MCF 10A (cell line): ENCODE results near the gene RRP1B. TPM values are rescaled to one million over a fixed set of nuclear protein-coding genes. Genes with fewer than 3 reads are reported as not detected.

Source experiments
- BruUV-seq: library from RNA; stranded (reverse); fragments of 400-500 nt; replicated peaks from 2 replicates; lab custom pipeline; 2021; lab: Mats Ljungman, UMichigan
- CTCF ChIA-PET: fragments of 300-600 bp; sonication (Branson Sonifier 250); formaldehyde crosslinking; extraction: SDS; loops from one replicate; lab custom pipeline; 2021; ENCODE audit warnings: antibody characterized with exemption, inconsistent platforms; lab: Yijun Ruan, JAX
- POLR2A ChIA-PET: fragments of 300-600, 350-650 bp; sonication (Branson Sonifier 250); formaldehyde crosslinking; extraction: SDS; loops from one replicate; lab custom pipeline; 2020; ENCODE audit warnings: antibody characterized with exemption, inconsistent platforms; lab: Yijun Ruan, JAX
- DNase-seq: peaks from one replicate; pipeline ENCODE4 v3.0.0-alpha.2; 2018; ENCODE audit not compliant: unreplicated experiment
- H3K27ac Mint-ChIP-seq: one replicate; pipeline ENCODE4 v1.8.0; 2022; ENCODE audit warnings: mild to moderate bottlenecking, low read depth, mixed read lengths; ENCODE audit not compliant: unreplicated experiment
- H3K27me3 Mint-ChIP-seq: one replicate; pipeline ENCODE4 v1.8.0; 2022; ENCODE audit warnings: mixed read lengths; ENCODE audit not compliant: insufficient read depth, unreplicated experiment
- H3K36me3 Mint-ChIP-seq: one replicate; pipeline ENCODE4 v1.8.0; 2022; ENCODE audit warnings: mild to moderate bottlenecking, moderate library complexity, mixed read lengths; ENCODE audit not compliant: insufficient read depth, unreplicated experiment
- H3K4me1 Mint-ChIP-seq: one replicate; pipeline ENCODE4 v1.8.0; 2022; ENCODE audit warnings: mixed read lengths; ENCODE audit not compliant: insufficient read depth, unreplicated experiment
- H3K4me3 Mint-ChIP-seq: one replicate; pipeline ENCODE4 v1.8.0; 2022; ENCODE audit warnings: mild to moderate bottlenecking, moderate library complexity, mixed read lengths; ENCODE audit not compliant: unreplicated experiment
- H3K9me3 Mint-ChIP-seq: one replicate; pipeline ENCODE4 v1.8.0; 2022; ENCODE audit warnings: mixed read lengths; ENCODE audit not compliant: unreplicated experiment
- CTCF ChIP-seq: fragments of 200-600 bp; IDR thresholded peaks from one replicate; pipeline ENCODE4 v1.8.0; 2022; ENCODE audit warnings: antibody characterized with exemption, mild to moderate bottlenecking; ENCODE audit not compliant: unreplicated experiment
- intact Hi-C: fragments of 100-400 bp; cut with micrococcal nuclease; formaldehyde crosslinking; loops from 2 replicates; pipeline ENCODE4 v1.14.1; 2022
- total RNA-seq: library from RNA; stranded (reverse); gene quantifications from 2 replicates; pipeline ENCODE4 v1.2.3, GENCODE V29; 2022

The RRP1B gene
- total RNA-seq, 1 experiment from 2014 or later, result 39.8 TPM

- Mint-ChIP-seq H3K27ac (no peak overlapping the region), H3K4me3 (no peak overlapping the region), H3K9me3 (no peaks in the 10 kb centered on the region), H3K27me3 (no peaks in the 10 kb centered on the region), H3K4me1 (peaks cover 5% of the 10 kb centered on the region), H3K36me3 (peaks cover 54% of the 10 kb centered on the region)
- ChIA-PET CTCF (no interaction called here), POLR2A (interaction anchor here (0.7 to 1.1 kb wide), 2 partner anchors 20 to 47 kb away, joined by 3 read pairs; no protein-coding TSS in a partner anchor)
- BruUV-seq, result no TSS peak
- no peak for DNase-seq
- intact Hi-C loops, result no loop called here
- no peak for TF ChIP-seq CTCF
Measured at GRCh38 chr21:43739621-43740435, 80.5 kb downstream of the RRP1B start.

- Mint-ChIP-seq H3K9me3 (no peaks in the 10 kb centered on the region), H3K4me1 (peaks cover 5% of the 10 kb centered on the region), H3K27ac (no peak overlapping the region), H3K27me3 (no peaks in the 10 kb centered on the region), H3K4me3 (no peak overlapping the region), H3K36me3 (peaks cover 58% of the 10 kb centered on the region)
- POLR2A ChIA-PET, result interaction anchor here (0.7 to 1.1 kb wide), 2 partner anchors 21 to 48 kb away, joined by 3 read pairs; no protein-coding TSS in a partner anchor
- TF ChIP-seq CTCF, result no peak
- CTCF ChIA-PET, result no interaction called here
- no TSS peak for BruUV-seq
- intact Hi-C loops, result no loop called here
- no peak for DNase-seq
Measured at GRCh38 chr21:43740497-43741156, 81.3 kb downstream of the RRP1B start.

- POLR2A ChIA-PET, result interaction anchor here (1.1 kb wide), 1 partner anchor 22 kb away, joined by 3 read pairs; no protein-coding TSS in a partner anchor
- intact Hi-C loops, result no loop called here
- BruUV-seq, result no TSS peak
- no peak for TF ChIP-seq CTCF
- Mint-ChIP-seq H3K4me1 (peaks cover 5% of the 10 kb centered on the region), H3K36me3 (peaks cover 63% of the 10 kb centered on the region), H3K27ac (no peak overlapping the region), H3K27me3 (no peaks in the 10 kb centered on the region), H3K9me3 (no peaks in the 10 kb centered on the region), H3K4me3 (no peak overlapping the region)
- DNase-seq, result no peak
- CTCF ChIA-PET, result interaction anchor here (0.6 kb wide), 1 partner anchor 25 kb away, joined by 4 read pairs; no protein-coding TSS in a partner anchor
Measured at GRCh38 chr21:43741423-43742096, 82.2 kb downstream of the RRP1B start.
